Type B pancreatic cell (in vitro differentiated cells): ENCODE measurements around the gene HOXC11. TPM values are rescaled to one million over a fixed set of nuclear protein-coding genes. Genes with fewer than 3 reads are reported as not detected.

Source experiments
- DNase-seq: peaks from one replicate; pipeline ENCODE4 v3.0.0; 2021; ENCODE audit warnings: mixed read lengths; ENCODE audit not compliant: unreplicated experiment; ENCODE audit errors: extremely low spot score
- H3K27ac Mint-ChIP-seq: 2 replicates; pipeline ENCODE4 v1.8.0; 2021; ENCODE audit warnings: mild to moderate bottlenecking, mixed read lengths
- H3K27me3 Mint-ChIP-seq: 2 replicates; pipeline ENCODE4 v1.8.0; 2021; ENCODE audit warnings: mixed read lengths
- H3K36me3 Mint-ChIP-seq: 2 replicates; pipeline ENCODE4 v1.8.0; 2021; ENCODE audit warnings: mixed read lengths
- H3K4me1 Mint-ChIP-seq: one replicate; pipeline ENCODE4 v1.8.0; 2021; ENCODE audit warnings: mixed read lengths; ENCODE audit not compliant: unreplicated experiment
- H3K4me3 Mint-ChIP-seq: 2 replicates; pipeline ENCODE4 v1.8.0; 2021; ENCODE audit warnings: mild to moderate bottlenecking, mixed read lengths
- H3K9me3 Mint-ChIP-seq: 2 replicates; pipeline ENCODE4 v1.8.0; 2021; ENCODE audit warnings: mixed read lengths
- CTCF ChIP-seq: fragments of 200-600 bp; sonication (generic); conservative IDR thresholded peaks from 2 replicates; pipeline ENCODE4 v1.5.0; 2021; ENCODE audit warnings: antibody characterized with exemption, mild to moderate bottlenecking
- total RNA-seq: library from RNA; stranded (reverse); gene quantifications from 2 replicates; pipeline ENCODE4 v1.2.1, GENCODE V29; 2021; ENCODE audit warnings: low replicate concordance

Gene HOXC11
- total RNA-seq, 1 donor from 2014 or later, result 0.12 TPM

GRCh38 chr12:53965281-53966084 is 7.4 kb upstream of the HOXC11 start:
- Mint-ChIP-seq H3K4me1 (peaks cover 12% of the 10 kb centered on the region), H3K9me3 (no peaks in the 10 kb centered on the region), H3K4me3 (peak overlapping the region; percentile 52), H3K27me3 (peaks cover 99% of the 10 kb centered on the region), H3K36me3 (no peaks in the 10 kb centered on the region), H3K27ac (no peak overlapping the region)
- no peak for DNase-seq
- no peak for TF ChIP-seq CTCF

DNA sequence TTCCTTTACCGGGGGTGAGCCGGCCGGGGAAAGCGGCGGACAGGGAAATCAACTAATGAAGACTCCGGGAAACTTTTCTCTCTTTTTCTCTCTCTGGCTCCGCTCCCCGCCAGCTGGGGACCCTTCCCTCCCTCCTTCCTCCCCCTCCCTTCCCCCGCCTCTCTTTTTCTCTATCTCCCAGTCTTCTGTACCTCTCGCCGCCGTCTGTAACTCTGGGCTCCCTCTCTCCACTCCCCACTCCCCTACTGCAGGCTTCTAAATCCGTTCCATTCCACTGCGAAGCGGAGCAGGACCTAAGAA is 6.9 kb upstream of the HOXC11 start:
- no peaks in the 10 kb centered on the region for H3K9me3 Mint-ChIP-seq
- DNase-seq, result no peak
- peaks cover 99% of the 10 kb centered on the region for H3K27me3 Mint-ChIP-seq
- no peak for TF ChIP-seq CTCF
- no peak overlapping the region for H3K27ac Mint-ChIP-seq
- peaks cover 12% of the 10 kb centered on the region for H3K4me1 Mint-ChIP-seq
- H3K36me3 Mint-ChIP-seq, result no peaks in the 10 kb centered on the region
- peak overlapping the region; percentile 75 for H3K4me3 Mint-ChIP-seq

GRCh38 chr12:53966385-53967133 is 6.4 kb upstream of the HOXC11 start:
- no peak for DNase-seq
- no peak for TF ChIP-seq CTCF
- H3K27ac Mint-ChIP-seq, result no peak overlapping the region
- peaks cover 100% of the 10 kb centered on the region for H3K27me3 Mint-ChIP-seq
- peak overlapping the region; percentile 75 for H3K4me3 Mint-ChIP-seq
- H3K4me1 Mint-ChIP-seq, result peaks cover 12% of the 10 kb centered on the region
- no peaks in the 10 kb centered on the region for H3K9me3 Mint-ChIP-seq
- H3K36me3 Mint-ChIP-seq, result no peaks in the 10 kb centered on the region

DNA sequence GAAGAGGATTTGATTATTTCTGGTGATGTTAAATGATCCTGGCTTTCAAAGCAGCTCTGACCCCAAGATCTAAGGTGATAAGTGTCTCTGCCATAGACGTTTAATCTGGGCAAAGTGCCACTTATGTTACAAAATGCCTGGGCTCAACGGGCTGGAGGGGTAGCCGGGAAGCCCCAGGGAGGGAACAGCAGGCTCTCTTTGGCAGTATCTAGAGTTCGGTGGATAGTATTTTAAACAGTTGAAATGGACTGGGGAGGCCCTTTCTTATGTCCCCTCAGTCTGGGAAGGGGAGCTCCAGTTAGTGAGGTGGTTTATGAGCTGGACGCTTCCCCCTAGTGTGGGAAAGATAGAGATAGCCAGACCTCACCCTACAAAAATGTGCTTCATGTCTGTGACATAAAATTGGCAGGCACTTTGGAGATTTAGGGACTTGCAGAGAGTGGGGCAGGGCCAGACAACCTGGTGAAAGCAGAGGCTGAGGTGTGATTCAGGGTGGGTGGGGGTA is 5.5 kb upstream of the HOXC11 start:
- Mint-ChIP-seq H3K4me1 (peaks cover 12% of the 10 kb centered on the region), H3K27ac (no peak overlapping the region), H3K27me3 (peaks cover 100% of the 10 kb centered on the region), H3K36me3 (no peaks in the 10 kb centered on the region), H3K9me3 (no peaks in the 10 kb centered on the region), H3K4me3 (no peak overlapping the region)
- no peak for TF ChIP-seq CTCF
- no peak for DNase-seq

DNA sequence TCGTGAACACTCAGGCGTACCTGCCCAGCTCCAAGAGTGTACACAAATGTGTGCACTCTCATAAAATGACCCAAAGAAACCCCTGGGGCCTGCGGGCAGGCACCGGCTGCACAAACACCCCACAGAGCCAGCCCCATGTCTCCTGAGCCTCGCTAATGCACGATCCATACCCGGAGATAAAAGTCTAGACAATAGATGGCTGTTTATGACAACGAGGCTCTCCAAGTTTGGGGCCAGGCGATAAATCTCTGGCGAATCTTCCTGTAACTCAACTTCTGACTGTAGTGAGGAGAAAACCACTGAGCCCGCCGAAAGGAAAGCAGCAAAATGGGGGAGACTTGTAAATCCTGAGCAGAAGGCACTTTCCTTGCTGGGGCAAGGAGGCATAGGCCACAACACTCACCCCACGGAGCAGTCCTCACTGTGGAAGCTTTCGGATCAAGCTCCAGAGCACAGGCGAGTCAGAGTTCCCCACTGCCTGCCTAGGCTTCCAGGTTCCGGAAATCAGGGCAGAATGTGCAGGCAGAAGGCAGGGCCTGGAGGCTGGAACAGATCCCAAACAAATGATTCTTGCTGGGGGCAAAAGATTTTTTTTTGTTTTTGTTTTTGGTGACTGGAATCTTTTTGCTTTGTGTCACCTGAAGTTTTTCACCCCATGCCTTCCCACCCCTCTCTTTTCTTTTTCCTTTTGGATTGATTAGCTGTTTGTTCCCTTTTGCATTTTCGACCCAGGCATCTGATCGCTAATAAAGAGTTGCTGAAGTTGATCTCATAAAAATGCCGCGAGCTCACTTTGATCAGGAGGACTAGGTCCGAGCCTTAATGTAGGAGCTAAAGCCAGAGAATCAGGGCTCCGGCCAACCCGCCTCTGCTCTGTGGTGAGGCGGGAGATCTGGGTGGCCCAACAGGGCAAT is 4.5 kb upstream of the HOXC11 start:
- no peaks in the 10 kb centered on the region for H3K9me3 Mint-ChIP-seq
- H3K4me3 Mint-ChIP-seq, result no peak overlapping the region
- no peak for TF ChIP-seq CTCF
- peaks cover 12% of the 10 kb centered on the region for H3K4me1 Mint-ChIP-seq
- peaks cover 100% of the 10 kb centered on the region for H3K27me3 Mint-ChIP-seq
- no peak overlapping the region for H3K27ac Mint-ChIP-seq
- no peak for DNase-seq
- H3K36me3 Mint-ChIP-seq, result no peaks in the 10 kb centered on the region
